OCI-LY1 (cell line): ENCODE measurements around the gene EPN3.

Source experiments
- H2AFZ ChIP-seq: fragments of 200-600 bp; sonication (generic), shearing (Covaris generic); 2 replicates; pipeline ENCODE4 v1.6.0; 2014; ENCODE audit warnings: antibody characterized with exemption, mild to moderate bottlenecking, low read length
- H3F3A ChIP-seq: fragments of 200-600 bp; sonication (generic), shearing (Covaris generic); 2 replicates; pipeline ENCODE4 v1.6.0; 2014; ENCODE audit warnings: mild to moderate bottlenecking, antibody characterized with exemption, low read length, moderate library complexity; ENCODE audit not compliant: insufficient read depth
- H3K27ac ChIP-seq: fragments of 200-600 bp; sonication (generic); 2 replicates; pipeline ENCODE4 v1.5.1; 2014; ENCODE audit warnings: low read length, mixed run types, mild to moderate bottlenecking, low read depth; ENCODE audit not compliant: poor library complexity, severe bottlenecking
- H3K27me3 ChIP-seq: fragments of 200-600 bp; sonication (generic); 2 replicates; pipeline ENCODE4 v1.6.0; 2014; ENCODE audit warnings: antibody characterized with exemption, mild to moderate bottlenecking, low read length, moderate library complexity; ENCODE audit not compliant: insufficient read depth
- H3K36me3 ChIP-seq: fragments of 200-600 bp; sonication (generic); 2 replicates; pipeline ENCODE4 v1.6.1; 2014; ENCODE audit warnings: mild to moderate bottlenecking, antibody characterized with exemption, low read length, moderate library complexity, mixed read lengths; ENCODE audit not compliant: insufficient read depth
- H3K4me1 ChIP-seq: fragments of 200-600 bp; sonication (generic); 2 replicates; pipeline ENCODE4 v1.5.1; 2014; ENCODE audit warnings: mild to moderate bottlenecking, low read length, moderate library complexity; ENCODE audit not compliant: insufficient read depth, severe bottlenecking
- H3K4me2 ChIP-seq: fragments of 200-600 bp; sonication (generic), shearing (Covaris generic); 2 replicates; pipeline ENCODE4 v1.6.1; 2014; ENCODE audit warnings: low read length
- H3K4me3 ChIP-seq: fragments of 200-600 bp; sonication (generic); 2 replicates; pipeline ENCODE4 v1.5.1; 2014; ENCODE audit warnings: low read length, low read depth, mild to moderate bottlenecking, mixed read lengths; ENCODE audit not compliant: poor library complexity, severe bottlenecking
- H3K79me2 ChIP-seq: fragments of 200-600 bp; shearing (Covaris generic); 2 replicates; pipeline ENCODE4 v1.6.1; 2016; ENCODE audit warnings: mixed run types, low read length, mixed read lengths; ENCODE audit not compliant: insufficient read depth
- H3K9ac ChIP-seq: fragments of 200-600 bp; sonication (generic), shearing (Covaris generic); 2 replicates; pipeline ENCODE4 v1.6.1; 2014; ENCODE audit warnings: mild to moderate bottlenecking, low read length, mixed read lengths
- H3K9me2 ChIP-seq: fragments of 200-600 bp; sonication (generic), shearing (Covaris generic); 2 replicates; pipeline ENCODE4 v1.6.1; 2014; ENCODE audit warnings: low read depth, mild to moderate bottlenecking, low read length, mixed read lengths
- H3K9me3 ChIP-seq: fragments of 200-600 bp; shearing (Covaris generic); 2 replicates; pipeline ENCODE4 v1.6.1; 2014; ENCODE audit warnings: low read length, mixed read lengths
- H4K20me1 ChIP-seq: fragments of 200-600 bp; sonication (generic), shearing (Covaris generic); 2 replicates; pipeline ENCODE4 v1.6.0; 2016; ENCODE audit warnings: mild to moderate bottlenecking, low read length; ENCODE audit not compliant: insufficient read depth
- EZH2 ChIP-seq: fragments of 200-600 bp; sonication (generic), shearing (Covaris generic); IDR thresholded peaks from 2 replicates; pipeline ENCODE4 v1.8.0; 2017; ENCODE audit warnings: borderline replicate concordance, mixed run types, mild to moderate bottlenecking, antibody characterized with exemption, low read length, moderate library complexity, mixed read lengths
- TF ChIP-seq, protein P1 (sequence below): fragments of 200-600 bp; sonication (generic), shearing (Covaris generic); IDR thresholded peaks from 2 replicates; pipeline ENCODE4 v1.5.1; 2017; ENCODE audit warnings: mild to moderate bottlenecking, antibody characterized with exemption, low read length, moderate library complexity, mixed read lengths

The EPN3 gene

DNA sequence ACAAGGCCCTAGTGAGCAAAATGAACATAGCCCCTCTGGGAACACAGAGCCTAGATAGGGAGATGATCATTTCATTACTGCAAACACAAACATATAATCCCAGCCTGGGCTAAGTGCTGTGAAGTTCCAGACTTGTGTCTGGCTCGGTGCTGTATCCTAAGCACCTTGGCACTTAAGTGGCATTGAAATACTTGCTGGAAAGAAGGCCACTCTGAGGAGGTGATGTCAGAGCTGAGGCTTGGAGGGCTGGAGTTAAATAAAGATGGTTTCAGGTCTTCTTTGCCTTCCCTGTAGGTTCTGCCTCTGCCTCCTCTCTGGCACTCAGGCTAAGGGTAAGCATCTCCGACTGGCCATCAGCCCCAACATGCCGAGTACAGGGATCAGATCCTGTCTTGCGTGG, 25.6 kb downstream of the EPN3 start:
- Histone ChIP-seq H3K9me3 (no peaks in the 10 kb centered on the region), H3K79me2 (no peaks in the 10 kb centered on the region), H3K9ac (no peak overlapping the region), H3K27ac (no peak overlapping the region), H2AFZ (no peak overlapping the region), H3K4me3 (no peak overlapping the region), H4K20me1 (no peaks in the 10 kb centered on the region), H3K4me2 (no peak overlapping the region), H3K36me3 (no peaks in the 10 kb centered on the region), H3K27me3 (no peaks in the 10 kb centered on the region; the same call in 1 of the 2 replicates), H3K9me2 (no peaks in the 10 kb centered on the region), H3F3A (no peaks in the 10 kb centered on the region), H3K4me1 (peaks cover 10% of the 10 kb centered on the region)
- no peak for TF ChIP-seq EZH2
- TF ChIP-seq, protein P1, sequence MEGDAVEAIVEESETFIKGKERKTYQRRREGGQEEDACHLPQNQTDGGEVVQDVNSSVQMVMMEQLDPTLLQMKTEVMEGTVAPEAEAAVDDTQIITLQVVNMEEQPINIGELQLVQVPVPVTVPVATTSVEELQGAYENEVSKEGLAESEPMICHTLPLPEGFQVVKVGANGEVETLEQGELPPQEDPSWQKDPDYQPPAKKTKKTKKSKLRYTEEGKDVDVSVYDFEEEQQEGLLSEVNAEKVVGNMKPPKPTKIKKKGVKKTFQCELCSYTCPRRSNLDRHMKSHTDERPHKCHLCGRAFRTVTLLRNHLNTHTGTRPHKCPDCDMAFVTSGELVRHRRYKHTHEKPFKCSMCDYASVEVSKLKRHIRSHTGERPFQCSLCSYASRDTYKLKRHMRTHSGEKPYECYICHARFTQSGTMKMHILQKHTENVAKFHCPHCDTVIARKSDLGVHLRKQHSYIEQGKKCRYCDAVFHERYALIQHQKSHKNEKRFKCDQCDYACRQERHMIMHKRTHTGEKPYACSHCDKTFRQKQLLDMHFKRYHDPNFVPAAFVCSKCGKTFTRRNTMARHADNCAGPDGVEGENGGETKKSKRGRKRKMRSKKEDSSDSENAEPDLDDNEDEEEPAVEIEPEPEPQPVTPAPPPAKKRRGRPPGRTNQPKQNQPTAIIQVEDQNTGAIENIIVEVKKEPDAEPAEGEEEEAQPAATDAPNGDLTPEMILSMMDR = no peak

DNA sequence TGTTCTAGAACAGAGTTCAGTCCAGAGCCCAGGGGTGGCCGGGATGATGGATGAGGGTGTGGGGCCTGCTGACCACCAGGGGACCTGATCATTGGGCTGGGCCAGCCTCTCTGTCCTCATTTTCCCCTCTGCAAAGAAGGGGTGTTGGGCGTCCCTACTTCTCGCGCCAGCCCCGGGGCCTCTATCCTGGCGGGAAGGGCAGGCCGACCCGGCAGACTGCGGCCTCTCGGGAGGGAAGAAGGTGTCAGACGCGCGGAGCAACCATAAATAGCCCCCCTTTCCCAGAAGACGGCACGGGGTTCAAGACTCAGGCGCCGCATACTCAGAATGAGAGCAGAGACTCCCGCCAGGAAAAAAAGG, 26.0 kb downstream of the EPN3 start:
- Histone ChIP-seq H2AFZ (no peak overlapping the region), H3K79me2 (no peaks in the 10 kb centered on the region), H3K9me3 (no peaks in the 10 kb centered on the region), H3K27ac (no peak overlapping the region), H3K4me3 (no peak overlapping the region), H3K27me3 (no peaks in the 10 kb centered on the region; the same call in 1 of the 2 replicates), H3F3A (no peaks in the 10 kb centered on the region), H3K9me2 (no peaks in the 10 kb centered on the region), H3K9ac (no peak overlapping the region), H4K20me1 (no peaks in the 10 kb centered on the region), H3K4me2 (no peak overlapping the region), H3K4me1 (peaks cover 10% of the 10 kb centered on the region), H3K36me3 (no peaks in the 10 kb centered on the region)
- TF ChIP-seq, protein P1 = no peak
- TF ChIP-seq EZH2 = no peak

DNA sequence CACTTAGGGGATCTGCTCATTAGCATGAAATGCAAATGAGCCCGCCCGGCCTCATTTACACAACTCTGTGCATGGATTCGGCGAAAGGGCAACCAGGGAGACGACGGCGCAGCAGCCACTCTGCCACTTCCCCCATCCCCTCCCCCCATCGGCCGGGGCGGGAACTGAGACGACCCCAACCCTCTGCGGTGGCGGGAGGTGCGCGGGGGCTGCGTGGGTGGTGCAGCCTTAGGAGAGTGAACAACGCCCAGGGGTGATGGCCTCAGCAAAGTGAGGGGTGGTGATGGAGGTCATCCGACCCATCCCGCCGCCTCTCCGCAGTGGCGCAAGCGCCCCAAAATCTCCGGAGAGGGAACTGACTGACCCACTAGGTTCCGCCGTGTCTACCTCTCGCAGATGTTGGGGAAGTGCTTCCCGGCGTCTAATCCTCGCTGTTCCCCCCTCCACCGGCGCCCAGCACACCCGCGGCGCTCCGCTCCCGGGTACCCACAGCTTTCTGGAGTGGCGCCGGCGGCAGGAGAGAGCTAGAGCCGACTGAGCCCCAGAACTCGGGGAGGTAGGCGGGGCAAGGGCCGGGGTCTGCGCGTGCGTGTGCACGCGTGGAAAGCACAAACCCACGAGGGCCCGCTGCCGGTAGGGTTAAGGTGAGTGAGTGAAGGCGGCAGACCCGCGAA, 26.5 kb downstream of the EPN3 start:
- H3K27ac ChIP-seq = no peak overlapping the region
- no peak overlapping the region for H3K4me2 ChIP-seq
- TF ChIP-seq, protein P1 = no peak
- no peaks in the 10 kb centered on the region; the same call in 1 of the 2 replicates for H3K27me3 ChIP-seq
- no peaks in the 10 kb centered on the region for H3K9me3 ChIP-seq
- no peaks in the 10 kb centered on the region for H3K9me2 ChIP-seq
- no peaks in the 10 kb centered on the region for H4K20me1 ChIP-seq
- H3K9ac ChIP-seq = no peak overlapping the region
- no peaks in the 10 kb centered on the region for H3K36me3 ChIP-seq
- H3K4me3 ChIP-seq = no peak overlapping the region
- H3K4me1 ChIP-seq = peaks cover 10% of the 10 kb centered on the region
- no peaks in the 10 kb centered on the region for H3K79me2 ChIP-seq
- H2AFZ ChIP-seq = no peak overlapping the region
- no peaks in the 10 kb centered on the region for H3F3A ChIP-seq
